GM12891 (cell line): ENCODE data around the gene IGDCC3.

Source experiments
- PAX5 ChIP-seq: IDR thresholded peaks from 2 replicates; pipeline ENCODE4 v1.6.1; 2011; ENCODE audit warnings: low read length, moderate library complexity, mild to moderate bottlenecking; ENCODE audit not compliant: insufficient read depth, severe bottlenecking
- POLR2A ChIP-seq: IDR thresholded peaks from 2 replicates; pipeline ENCODE4 v1.6.1; 2011; ENCODE audit warnings: low read depth, low read length, control low read depth
- POLR2AphosphoS5 ChIP-seq: IDR thresholded peaks from 2 replicates; pipeline ENCODE4 v1.6.1; 2011; ENCODE audit warnings: low read depth, low read length, control low read depth
- TAF1 ChIP-seq: IDR thresholded peaks from 2 replicates; pipeline ENCODE4 v1.6.1; 2011; ENCODE audit warnings: low read depth, low read length, control low read depth

GRCh38 chr15:65383456-65383855 is 5.7 kb upstream of the IGDCC3 start:
- TF ChIP-seq POLR2A, result no peak
- no peak for TF ChIP-seq TAF1
- no peak for TF ChIP-seq POLR2AphosphoS5
- no peak for TF ChIP-seq PAX5
